ENCODE data around the gene EIF3L. TPM values are rescaled to one million over a fixed set of nuclear protein-coding genes. Genes with fewer than 3 reads are reported as not detected.
A peak's percentile ranks its signal among the peaks of the same experiment; 100 is the strongest.

Gene EIF3L
- total RNA-seq, 1 donor from 2014 or later, result 420 TPM

DNA sequence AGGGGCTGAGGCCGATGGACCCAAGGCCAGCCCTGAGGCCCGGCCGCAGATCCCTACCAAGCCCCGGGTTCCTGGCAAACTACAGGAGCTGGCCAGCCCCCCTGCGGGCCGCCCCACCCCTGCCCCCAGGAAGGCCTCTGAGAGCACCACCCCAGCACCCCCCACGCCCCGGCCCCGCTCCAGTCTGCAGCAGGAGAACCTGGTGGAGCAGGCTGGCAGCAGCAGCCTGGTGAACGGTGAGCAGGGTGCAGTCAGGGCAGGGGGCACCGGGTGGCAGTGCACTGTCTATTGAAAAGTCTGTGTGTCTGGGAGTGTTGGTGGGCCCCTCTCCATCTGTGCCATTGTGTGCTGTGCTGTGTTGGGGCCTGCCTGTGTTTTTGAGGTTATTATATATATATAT, 73.0 kb downstream of the EIF3L start:
- no peaks in the 10 kb centered on the region for H3K27me3 ChIP-seq (ENCODE audit: control insufficient read depth, insufficient read depth, low read length)
- no peak for FAIRE-seq
- no peak for DNase-seq (ENCODE audit: low read depth)
- H3K4me3 ChIP-seq (ENCODE audit: low read depth, low read length), result no peak overlapping the region
- H3K36me3 ChIP-seq (ENCODE audit: control insufficient read depth, insufficient read depth, low read length), result peaks cover 68% of the 10 kb centered on the region
- TF ChIP-seq, protein P1, sequence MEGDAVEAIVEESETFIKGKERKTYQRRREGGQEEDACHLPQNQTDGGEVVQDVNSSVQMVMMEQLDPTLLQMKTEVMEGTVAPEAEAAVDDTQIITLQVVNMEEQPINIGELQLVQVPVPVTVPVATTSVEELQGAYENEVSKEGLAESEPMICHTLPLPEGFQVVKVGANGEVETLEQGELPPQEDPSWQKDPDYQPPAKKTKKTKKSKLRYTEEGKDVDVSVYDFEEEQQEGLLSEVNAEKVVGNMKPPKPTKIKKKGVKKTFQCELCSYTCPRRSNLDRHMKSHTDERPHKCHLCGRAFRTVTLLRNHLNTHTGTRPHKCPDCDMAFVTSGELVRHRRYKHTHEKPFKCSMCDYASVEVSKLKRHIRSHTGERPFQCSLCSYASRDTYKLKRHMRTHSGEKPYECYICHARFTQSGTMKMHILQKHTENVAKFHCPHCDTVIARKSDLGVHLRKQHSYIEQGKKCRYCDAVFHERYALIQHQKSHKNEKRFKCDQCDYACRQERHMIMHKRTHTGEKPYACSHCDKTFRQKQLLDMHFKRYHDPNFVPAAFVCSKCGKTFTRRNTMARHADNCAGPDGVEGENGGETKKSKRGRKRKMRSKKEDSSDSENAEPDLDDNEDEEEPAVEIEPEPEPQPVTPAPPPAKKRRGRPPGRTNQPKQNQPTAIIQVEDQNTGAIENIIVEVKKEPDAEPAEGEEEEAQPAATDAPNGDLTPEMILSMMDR (IDR thresholded peaks at IDR 0.05; ENCODE audit: insufficient read depth, low read length, severe bottlenecking), result no peak

DNA sequence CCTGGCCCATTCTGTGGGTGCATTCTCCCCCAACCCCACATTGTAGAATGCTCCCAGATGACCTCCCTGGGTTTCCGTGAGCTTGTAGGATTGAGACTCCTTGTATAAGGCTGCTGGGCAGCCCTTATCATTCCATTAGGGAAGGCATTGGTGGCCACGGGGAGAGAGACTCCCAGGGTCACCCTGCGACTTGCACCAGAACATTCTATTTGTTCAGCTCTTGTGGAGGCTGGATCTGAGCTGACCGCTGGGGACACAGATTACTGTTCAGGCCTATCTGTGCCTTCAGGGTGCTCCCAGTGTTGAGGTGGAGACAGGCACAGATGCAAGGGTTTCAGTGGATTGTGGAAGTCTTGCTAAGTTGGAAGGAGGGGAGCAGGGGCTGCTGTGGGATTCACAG, 74.7 kb downstream of the EIF3L start:
- H3K4me3 ChIP-seq (ENCODE audit: low read depth, low read length), result no peak overlapping the region
- H3K27me3 ChIP-seq (ENCODE audit: control insufficient read depth, insufficient read depth, low read length), result no peaks in the 10 kb centered on the region
- TF ChIP-seq, protein P1 (IDR thresholded peaks at IDR 0.05; ENCODE audit: insufficient read depth, low read length, severe bottlenecking), result no peak
- FAIRE-seq (peak; percentile 75), DNase-seq (ENCODE audit: low read depth) (no peak)
- H3K36me3 ChIP-seq (ENCODE audit: control insufficient read depth, insufficient read depth, low read length), result peaks cover 61% of the 10 kb centered on the region

DNA sequence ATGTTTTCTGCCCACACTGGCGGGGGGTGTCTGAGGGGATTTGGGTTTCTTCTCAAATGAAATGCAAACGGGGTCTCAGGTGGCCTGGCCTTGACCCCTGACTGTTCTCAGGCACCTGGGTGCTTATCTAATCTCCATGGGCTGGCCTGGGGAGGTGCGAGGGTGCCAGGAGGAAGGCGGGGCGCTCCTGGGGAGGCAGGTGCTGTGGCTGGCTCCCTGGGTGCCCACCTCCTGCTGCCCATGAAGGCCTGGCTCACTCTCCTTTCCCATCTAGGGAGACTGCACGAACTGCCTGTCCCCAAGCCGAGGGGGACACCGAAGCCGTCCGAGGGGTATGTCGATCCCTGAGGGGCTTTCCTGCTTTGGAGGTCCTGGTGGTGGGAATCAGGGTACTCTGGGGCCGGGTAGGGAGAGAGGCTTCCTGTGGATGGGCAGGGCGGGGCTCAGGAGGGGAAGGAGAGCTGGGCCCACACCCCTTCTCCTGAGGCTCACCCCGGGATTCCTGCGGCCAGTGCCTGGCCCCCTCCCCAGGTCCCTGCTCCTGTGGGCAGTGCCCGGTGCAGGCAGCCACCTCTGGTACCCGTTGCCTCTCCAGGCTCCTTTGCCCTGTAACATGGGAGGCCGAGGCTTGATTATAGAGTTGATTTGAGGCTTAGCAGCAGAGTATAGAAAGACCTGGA, 75.3 kb downstream of the EIF3L start:
- no peak overlapping the region for H3K4me3 ChIP-seq (ENCODE audit: low read depth, low read length)
- peaks cover 63% of the 10 kb centered on the region for H3K36me3 ChIP-seq (ENCODE audit: control insufficient read depth, insufficient read depth, low read length)
- TF ChIP-seq, protein P1 (IDR thresholded peaks at IDR 0.05; ENCODE audit: insufficient read depth, low read length, severe bottlenecking), result no peak
- DNase-seq (ENCODE audit: low read depth), result no peak
- no peak for FAIRE-seq
- no peaks in the 10 kb centered on the region for H3K27me3 ChIP-seq (ENCODE audit: control insufficient read depth, insufficient read depth, low read length)

GRCh38 chr22:37925330-37925729, 76.1 kb downstream of the EIF3L start:
- no peak overlapping the region for H3K4me3 ChIP-seq (ENCODE audit: low read depth, low read length)
- no peak for FAIRE-seq
- TF ChIP-seq, protein P1 (IDR thresholded peaks at IDR 0.05; ENCODE audit: insufficient read depth, low read length, severe bottlenecking), result no peak
- H3K36me3 ChIP-seq (ENCODE audit: control insufficient read depth, insufficient read depth, low read length), result peaks cover 65% of the 10 kb centered on the region
- no peak for DNase-seq (ENCODE audit: low read depth)
- H3K27me3 ChIP-seq (ENCODE audit: control insufficient read depth, insufficient read depth, low read length), result no peaks in the 10 kb centered on the region

- H3K36me3 ChIP-seq (ENCODE audit: control insufficient read depth, insufficient read depth, low read length), result peaks cover 67% of the 10 kb centered on the region
Observed at GRCh38 chr22:37925767-37926166, 76.5 kb downstream of the EIF3L start.

More at GRCh38 chr22:37925767-37926166, 76.5 kb downstream of the EIF3L start:
- no peak overlapping the region for H3K4me3 ChIP-seq (ENCODE audit: low read depth, low read length)
- no peaks in the 10 kb centered on the region for H3K27me3 ChIP-seq (ENCODE audit: control insufficient read depth, insufficient read depth, low read length)
- no peak for DNase-seq (ENCODE audit: low read depth)
- TF ChIP-seq, protein P1 (IDR thresholded peaks at IDR 0.05; ENCODE audit: insufficient read depth, low read length, severe bottlenecking), result no peak
- FAIRE-seq, result no peak

All from bronchial epithelial cell (primary cell).